HG02973 (cell line): ENCODE data around the gene PAPOLA.

Experiments
- ATAC-seq: cut with Tn5 transposase; IDR thresholded peaks from one replicate; pipeline ENCODE4 v1.9.1; 2021; ENCODE audit warnings: moderate library complexity; ENCODE audit not compliant: unreplicated experiment

The PAPOLA gene

GRCh38 chr14:96584907-96585671 is 82.9 kb downstream of the PAPOLA start:
- no peak for ATAC-seq

GRCh38 chr14:96585672-96586013 is 83.5 kb downstream of the PAPOLA start:
- no peak for ATAC-seq

DNA sequence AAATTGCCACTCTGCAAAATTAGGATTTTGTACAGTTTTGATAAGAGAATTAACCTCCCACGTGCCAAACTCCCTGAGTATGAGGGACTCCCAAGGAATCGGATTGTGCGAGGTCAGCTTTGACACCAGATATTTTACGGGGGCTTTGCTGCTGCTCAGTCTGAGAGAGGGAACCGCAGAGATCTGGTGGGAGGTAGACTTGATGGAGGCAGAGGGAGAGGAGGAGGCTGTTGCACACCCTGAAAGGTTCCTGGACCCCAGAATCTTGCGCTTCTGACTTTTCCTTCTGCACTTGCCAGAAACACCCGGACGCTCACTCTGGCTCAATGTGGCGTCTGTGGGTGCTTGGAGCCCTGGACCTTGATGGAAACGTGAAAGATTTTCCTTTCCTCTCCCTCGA is 83.9 kb downstream of the PAPOLA start:
- no peak for ATAC-seq

DNA sequence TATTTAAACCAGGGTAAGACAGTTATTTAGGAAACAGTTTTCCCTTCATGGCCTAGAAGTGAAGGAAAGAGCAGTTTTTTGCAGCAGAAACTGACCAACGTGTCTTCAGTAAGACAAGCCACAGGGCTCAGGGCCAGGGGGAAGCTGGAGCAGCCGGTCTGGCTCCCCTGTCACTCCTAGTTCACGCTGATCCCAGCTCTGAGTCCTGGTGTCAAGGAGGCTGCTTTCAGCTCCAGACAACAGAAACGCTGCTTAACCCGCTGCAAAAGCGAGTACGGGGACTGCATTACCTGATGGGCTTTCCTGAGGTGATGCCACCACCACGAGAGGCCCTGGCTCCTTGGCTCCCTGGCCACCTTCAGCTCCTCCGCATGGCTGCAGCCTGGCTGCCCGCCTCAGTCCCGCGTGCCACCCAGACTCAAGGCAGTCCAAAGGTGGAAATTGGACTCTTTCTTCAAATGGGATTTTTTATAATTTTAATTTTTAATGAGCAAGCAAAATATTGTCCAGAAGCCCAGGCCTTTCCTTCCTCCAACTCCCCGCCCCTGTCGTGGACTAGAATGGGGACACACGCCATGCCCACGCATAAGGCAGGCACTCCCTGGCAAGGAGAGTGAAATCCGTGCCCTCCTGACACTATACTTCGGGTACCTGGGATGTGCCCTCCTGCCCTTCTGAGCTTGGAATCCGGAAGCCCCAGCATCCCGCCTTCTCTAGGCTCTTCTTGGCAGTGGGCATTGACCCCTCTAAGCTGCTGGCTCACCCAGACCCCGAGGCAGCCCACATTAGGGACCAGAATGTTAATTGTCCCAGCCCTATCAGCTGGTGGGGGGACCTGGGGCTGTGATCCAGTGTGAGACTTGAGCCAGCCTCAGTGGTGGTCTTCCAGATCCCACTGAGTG is 85.0 kb downstream of the PAPOLA start:
- ATAC-seq, result no peak

GRCh38 chr14:96587823-96588385 is 85.7 kb downstream of the PAPOLA start:
- no peak for ATAC-seq

DNA sequence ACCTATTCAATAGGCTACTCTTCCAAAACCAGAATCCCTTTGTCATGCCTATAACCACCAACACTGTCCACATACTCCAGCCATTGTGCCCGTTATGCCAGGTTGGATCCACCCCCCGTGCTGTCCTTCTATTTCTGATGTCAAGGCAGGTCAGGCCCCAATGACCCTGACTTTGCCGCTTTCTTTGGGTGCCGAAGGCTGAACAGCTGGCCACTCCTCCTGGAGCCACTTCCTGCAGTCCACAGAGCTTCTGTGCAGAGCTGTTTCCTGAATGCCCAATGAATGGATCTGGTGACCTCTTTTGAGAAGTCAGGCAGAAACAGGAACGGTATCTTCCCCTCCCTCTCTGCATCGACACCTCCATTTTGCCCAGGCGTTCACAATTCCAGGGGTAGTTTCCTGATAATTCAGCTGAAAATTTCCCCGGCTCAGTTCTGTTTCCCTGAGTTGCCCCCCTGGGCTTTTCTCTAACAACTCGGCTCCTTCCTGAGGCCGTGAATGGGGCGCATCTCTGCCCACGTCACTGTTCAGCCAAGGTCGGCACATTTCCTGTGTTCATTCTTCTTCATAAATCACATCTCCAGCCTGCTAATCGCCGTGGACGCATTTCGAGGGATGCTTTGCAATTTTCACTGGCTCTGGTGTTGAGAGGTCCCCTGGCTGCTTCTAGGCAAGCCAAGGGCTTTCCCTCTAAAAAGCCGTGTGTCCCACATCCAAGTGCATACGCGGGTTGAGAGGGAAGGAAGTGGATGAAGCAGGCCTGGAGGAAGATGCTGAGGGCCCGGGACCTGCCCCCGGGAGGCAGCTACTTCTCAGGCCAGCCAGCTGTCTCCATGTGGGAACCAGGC is 86.5 kb downstream of the PAPOLA start:
- no peak for ATAC-seq

- ATAC-seq, result no peak
Observed at GRCh38 chr14:96589577-96589976, 87.4 kb downstream of the PAPOLA start.

GRCh38 chr14:96590190-96590864 is 88.1 kb downstream of the PAPOLA start:
- ATAC-seq, result no peak

DNA sequence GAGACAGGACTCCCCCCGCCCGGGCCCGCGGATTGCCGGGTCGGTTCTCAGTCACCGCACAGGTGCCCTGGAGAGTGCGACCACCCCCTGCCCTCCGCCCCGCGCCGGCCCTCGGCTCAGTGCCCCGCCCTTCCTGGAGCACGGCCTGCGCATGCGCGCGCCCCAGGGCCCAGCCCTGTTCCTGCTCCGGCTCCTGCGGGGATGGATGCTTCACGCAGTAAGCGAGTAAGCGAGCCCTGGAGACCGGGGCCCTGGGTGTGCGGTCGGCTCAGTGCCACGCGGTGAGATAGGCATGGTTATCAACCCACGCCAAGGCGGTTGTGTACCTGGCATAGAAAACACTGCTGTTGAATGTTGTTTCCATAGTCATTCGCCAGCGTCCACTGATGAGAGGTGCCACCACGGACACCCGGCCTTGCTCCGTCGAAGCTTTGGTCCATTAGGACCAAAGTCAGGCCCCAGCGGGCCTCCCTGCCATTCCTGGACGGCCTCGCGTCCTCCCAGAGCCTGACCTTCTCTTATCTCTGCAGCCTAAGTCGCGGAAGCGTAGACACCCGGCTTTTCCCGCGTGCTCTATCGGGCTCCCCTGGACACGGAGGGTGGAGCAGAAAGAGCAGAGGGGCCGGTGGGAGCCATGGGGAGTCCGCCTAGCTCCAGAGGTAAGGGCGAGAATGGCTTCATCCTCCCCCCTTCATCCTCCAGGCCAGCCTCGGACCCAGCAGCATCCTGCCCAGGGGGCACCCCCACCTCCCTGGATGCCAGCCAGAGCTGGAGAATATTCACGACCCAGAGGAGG is 90.6 kb downstream of the PAPOLA start:
- ATAC-seq, result peak; percentile 80

DNA sequence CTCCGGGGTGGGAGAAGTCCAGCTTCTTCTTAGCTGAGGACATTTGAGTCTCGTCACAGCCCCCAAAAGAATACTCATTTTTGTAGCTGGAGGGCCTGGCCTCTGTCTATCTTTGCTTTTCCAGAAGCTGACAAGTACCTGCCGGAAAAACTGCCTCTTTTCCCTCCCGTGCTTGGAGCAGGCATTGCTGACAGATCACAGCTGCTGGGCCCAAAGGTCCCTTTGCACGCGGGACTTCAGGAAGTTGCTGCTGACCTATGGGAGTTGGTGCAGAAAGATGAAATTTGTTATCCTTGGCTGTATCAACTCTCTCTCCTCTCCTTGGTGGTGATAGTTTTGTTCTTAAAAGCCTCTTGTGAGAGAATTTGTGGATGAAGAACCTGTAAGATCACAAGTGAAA is 92.8 kb downstream of the PAPOLA start:
- ATAC-seq, result no peak

DNA sequence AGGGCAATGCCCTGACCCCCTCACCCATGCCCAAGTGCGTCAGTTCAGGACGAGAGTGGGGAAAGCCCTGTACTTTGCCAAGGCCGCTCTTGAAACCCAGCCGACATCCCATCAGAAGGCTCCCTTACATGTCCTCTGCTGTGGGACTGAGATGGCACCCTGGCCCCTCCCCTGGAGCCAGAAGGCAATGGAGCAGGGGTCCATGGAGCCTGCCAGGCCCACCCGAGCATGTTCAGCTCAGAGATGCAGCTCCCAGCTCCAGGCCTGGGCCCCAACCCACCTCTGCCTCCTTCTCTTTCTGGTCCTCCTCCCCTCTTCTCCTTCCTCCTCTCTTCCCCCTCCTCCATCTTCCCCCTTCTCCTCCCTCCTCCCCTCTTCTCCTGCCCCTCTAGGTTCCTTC is 95.5 kb downstream of the PAPOLA start:
- no peak for ATAC-seq

- ATAC-seq, result no peak
Observed at GRCh38 chr14:96598332-96598928, 96.2 kb downstream of the PAPOLA start.

- no peak for ATAC-seq
Observed at GRCh38 chr14:96599076-96599475, 96.9 kb downstream of the PAPOLA start.

DNA sequence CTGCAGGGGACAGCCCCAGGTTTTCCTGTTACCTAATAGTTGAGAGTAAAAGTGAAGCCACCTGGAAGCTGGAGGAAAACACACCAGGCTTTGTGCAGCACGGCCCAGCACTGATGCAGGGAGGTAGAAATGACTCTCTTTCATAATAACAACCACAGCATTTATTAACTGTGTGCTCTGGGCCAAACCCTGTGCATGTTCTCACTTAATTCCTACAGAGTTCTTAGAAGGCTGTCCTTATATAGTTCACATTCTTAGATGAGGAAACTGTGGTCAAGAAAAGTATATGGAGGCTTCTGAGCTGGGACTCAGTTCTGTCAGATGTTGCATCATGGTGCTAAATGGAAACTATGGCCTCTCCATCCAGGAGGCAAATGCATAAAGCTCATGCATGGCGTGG is 100.0 kb downstream of the PAPOLA start:
- ATAC-seq, result no peak

GRCh38 chr14:96603350-96604255 is 101.4 kb downstream of the PAPOLA start:
- ATAC-seq, result no peak

GRCh38 chr14:96614481-96614881 is 112.3 kb downstream of the PAPOLA start:
- no peak for ATAC-seq

GRCh38 chr14:96616161-96616721 is 114.1 kb downstream of the PAPOLA start:
- ATAC-seq, result no peak
